B cell (primary cell): ENCODE data around the gene EYS.

Experiments
- EZH2 ChIP-seq: IDR thresholded peaks from 2 replicates; pipeline ENCODE4 v1.6.1; 2012; ENCODE audit warnings: borderline replicate concordance, low read depth, mild to moderate bottlenecking, moderate library complexity, low read length; ENCODE audit not compliant: insufficient read depth, poor library complexity, severe bottlenecking
- TF ChIP-seq, protein P1 (sequence below): fragments of 200-600 bp; IDR thresholded peaks from one replicate; pipeline ENCODE4 v1.8.0; 2022; ENCODE audit warnings: antibody characterized with exemption, mild to moderate bottlenecking

DNA sequence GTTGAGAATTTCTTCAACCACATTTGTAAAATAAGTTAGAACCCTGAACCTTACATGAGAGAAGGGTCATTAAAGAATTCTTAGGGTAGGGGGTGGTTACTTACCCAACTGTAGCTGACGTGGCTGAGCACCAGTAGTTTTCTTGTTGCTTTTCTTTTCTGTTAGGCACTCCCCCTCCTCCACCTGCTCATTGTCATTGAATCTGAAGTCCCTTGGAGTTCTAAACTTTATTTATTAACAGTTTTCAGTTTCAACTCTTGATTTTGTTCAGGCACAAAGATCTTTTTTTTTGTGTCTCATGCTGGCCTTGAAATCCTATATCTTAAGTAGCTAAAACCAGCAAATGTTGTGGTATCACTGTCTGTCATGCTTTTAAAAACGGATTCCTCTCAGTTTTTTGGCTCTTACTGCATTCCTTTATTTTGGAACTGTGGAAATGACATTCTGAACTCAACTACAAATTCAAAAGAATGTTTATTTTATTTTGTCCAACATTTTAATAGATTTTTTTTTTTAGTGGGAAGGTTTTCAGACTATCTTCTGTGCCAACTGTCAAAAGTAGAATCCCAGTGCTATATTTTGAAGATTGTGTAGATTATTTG is 1606.2 kb downstream of the EYS start:
- TF ChIP-seq, protein P1, sequence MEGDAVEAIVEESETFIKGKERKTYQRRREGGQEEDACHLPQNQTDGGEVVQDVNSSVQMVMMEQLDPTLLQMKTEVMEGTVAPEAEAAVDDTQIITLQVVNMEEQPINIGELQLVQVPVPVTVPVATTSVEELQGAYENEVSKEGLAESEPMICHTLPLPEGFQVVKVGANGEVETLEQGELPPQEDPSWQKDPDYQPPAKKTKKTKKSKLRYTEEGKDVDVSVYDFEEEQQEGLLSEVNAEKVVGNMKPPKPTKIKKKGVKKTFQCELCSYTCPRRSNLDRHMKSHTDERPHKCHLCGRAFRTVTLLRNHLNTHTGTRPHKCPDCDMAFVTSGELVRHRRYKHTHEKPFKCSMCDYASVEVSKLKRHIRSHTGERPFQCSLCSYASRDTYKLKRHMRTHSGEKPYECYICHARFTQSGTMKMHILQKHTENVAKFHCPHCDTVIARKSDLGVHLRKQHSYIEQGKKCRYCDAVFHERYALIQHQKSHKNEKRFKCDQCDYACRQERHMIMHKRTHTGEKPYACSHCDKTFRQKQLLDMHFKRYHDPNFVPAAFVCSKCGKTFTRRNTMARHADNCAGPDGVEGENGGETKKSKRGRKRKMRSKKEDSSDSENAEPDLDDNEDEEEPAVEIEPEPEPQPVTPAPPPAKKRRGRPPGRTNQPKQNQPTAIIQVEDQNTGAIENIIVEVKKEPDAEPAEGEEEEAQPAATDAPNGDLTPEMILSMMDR, result no peak
- TF ChIP-seq EZH2, result no peak
